NCI-H2227 (cell line): Measurements from ENCODE around the gene DNAJC3.
"Not testable (repeated sequence)": the region's sequence is repeated elsewhere in the genome, so short reads cannot be mapped to it uniquely, and the experiment has no call there.

Experiments
- DNase-seq: peaks from one replicate; lab custom pipeline; 2025; ENCODE audit not compliant: unreplicated experiment; lab: John Stamatoyannopoulos, UW

DNAJC3 gene

DNA sequence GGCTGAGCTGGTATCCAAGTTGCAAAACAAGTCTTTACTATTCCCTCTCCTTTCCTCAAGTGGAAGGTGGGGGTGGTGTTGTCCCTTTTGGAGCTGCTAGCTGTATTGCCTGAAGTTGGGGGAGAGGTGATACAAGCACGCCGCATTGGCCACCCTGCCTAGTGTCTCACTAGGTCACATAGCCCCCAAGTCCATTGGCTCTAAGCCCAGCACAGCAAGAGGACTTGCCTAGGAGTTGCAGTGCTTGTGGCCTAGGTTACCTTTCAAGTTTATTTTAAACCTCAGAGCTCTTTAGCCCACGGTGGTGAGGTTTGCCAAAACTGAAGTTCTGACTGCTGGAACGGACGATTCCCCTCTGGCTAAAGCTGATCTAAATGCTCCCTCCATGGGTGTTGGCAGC lies 5.3 kb upstream of the DNAJC3 start:
- DNase-seq, result no peak

DNA sequence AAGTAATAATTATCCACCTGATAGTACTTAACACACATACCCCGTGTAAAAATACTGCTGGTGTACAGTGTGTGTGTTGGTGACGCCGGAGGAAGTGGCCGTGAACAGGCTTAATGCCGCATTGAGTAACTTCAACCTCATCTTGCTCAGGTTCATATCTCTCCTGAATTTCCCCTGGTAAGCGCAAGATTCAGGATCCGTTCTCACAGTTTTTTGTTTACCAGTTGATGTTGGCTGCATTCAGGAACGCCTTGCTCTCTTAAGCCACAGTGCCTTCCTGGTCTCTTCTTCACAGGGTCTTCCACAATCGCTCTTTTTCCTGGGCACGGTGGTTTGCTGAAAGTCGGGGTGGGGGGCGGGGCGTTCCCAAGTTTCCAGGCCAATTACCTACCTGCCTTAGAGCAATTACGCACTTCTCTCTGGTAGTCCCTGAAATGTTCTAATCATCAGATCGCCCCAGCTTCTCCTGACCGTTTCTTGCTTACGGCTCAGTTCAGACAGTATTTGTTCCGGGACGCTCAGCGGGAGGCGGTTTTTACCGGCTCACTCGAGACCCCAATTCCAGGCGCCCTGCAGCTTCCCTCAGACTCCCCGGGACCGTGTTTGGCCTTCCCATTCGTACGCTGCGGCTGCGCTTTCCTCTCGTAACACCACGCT lies 706 bp upstream of the DNAJC3 start:
- peak; percentile 37 for DNase-seq

- DNase-seq, result no peak
Measured at GRCh38 chr13:95677564-95678266, 776 bp downstream of the DNAJC3 start.

- DNase-seq, result no peak
Measured at GRCh38 chr13:95678967-95679366, 2.0 kb downstream of the DNAJC3 start.

- no peak for DNase-seq
Measured at GRCh38 chr13:95679722-95680121, 2.8 kb downstream of the DNAJC3 start.

DNA sequence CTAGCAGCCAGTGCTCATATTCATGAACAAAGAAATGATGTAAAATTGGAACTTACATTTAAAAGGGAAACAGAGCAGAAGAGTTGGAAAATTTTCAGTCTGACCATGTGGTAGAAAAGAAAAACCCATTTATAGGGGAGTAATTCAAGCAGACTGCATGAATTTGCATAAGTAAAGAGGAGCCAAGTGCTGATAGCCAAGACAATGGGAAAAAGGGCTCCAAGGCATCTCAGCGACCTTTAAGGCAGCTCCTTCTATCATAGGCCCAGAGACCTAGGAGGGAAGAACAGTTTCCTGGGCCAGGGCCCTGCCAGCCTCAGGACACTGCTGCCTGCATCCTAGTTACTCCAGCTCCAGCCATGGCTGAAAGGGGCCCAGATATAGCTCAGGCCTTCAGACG lies 7.5 kb downstream of the DNAJC3 start:
- DNase-seq, result no peak

- not testable (repeated sequence) for DNase-seq
Measured at GRCh38 chr13:95684960-95685359, 8.0 kb downstream of the DNAJC3 start.

GRCh38 chr13:95689582-95689926 lies 12.6 kb downstream of the DNAJC3 start:
- DNase-seq, result no peak

- DNase-seq, result not testable (repeated sequence)
Measured at GRCh38 chr13:95690986-95691385, 14.0 kb downstream of the DNAJC3 start.

DNA sequence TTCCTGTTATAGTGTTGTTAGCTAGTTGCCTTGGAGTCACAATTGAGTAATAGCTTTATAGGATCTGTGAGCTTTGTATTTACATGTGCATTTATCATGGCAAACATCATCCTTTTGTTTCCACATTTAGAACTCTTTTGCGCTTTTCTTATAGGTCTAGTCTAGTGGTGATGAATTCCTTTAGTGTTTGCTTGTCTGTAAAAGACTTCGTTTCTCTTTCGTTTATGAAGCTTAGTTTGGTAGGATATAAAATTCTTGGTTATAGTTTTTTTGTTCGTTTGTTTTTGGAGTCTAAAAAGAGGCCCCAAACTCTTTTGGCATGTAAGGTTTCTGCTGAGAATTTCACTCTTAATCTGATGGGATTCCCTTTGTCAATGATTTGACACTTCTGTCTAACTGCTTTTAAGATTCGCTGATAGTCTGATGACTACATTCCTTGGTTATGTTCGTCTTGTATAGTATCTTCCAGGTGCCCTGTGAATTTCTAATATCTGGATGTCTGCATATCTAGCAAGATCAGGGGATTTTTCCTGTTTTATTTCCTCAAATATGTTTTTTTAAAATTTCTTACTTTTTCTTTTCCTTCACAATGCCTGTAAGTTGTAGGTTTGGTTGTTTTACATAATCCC lies 20.2 kb downstream of the DNAJC3 start:
- no peak for DNase-seq

DNA sequence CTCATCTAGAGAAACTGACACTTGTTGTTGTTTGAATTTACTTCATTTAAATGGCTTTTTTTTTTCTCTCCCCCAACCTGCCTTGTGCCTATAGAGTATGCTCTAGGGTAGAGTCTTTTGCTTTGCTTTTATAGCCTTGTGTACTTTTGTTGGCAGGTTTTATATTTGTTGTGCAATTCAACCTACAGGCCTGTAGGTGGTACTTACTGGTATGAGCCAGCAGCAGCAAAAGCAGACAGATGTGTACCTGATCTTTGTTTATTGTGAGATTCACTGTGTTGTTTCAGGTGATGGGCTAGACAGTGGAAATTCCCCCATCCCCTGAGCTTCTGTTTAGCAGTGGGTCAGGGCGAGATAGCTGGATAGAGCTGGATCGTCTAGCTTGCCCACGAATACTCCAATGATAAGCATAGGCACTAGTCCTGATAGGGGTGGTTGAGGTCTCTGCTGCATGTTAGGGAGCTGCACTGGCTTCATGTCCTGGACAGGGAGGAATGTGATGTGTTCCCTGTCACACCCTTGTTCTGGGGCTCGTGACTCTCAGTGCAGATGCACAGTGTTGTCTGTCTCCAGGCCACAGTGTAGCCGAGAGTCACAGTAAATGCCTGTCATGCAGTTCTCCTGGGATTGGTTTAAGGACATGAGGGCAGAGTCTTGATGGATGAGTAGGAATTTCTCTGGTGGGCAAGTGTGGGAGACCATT lies 21.3 kb downstream of the DNAJC3 start:
- DNase-seq, result no peak

- DNase-seq, result no peak
Measured at GRCh38 chr13:95703576-95703975, 26.6 kb downstream of the DNAJC3 start.

- DNase-seq, result peak; percentile 7
Measured at GRCh38 chr13:95704510-95704909, 27.6 kb downstream of the DNAJC3 start.

GRCh38 chr13:95706356-95706755 lies 29.4 kb downstream of the DNAJC3 start:
- DNase-seq, result no peak

- no peak for DNase-seq
Measured at GRCh38 chr13:95707035-95707434, 30.1 kb downstream of the DNAJC3 start.

DNA sequence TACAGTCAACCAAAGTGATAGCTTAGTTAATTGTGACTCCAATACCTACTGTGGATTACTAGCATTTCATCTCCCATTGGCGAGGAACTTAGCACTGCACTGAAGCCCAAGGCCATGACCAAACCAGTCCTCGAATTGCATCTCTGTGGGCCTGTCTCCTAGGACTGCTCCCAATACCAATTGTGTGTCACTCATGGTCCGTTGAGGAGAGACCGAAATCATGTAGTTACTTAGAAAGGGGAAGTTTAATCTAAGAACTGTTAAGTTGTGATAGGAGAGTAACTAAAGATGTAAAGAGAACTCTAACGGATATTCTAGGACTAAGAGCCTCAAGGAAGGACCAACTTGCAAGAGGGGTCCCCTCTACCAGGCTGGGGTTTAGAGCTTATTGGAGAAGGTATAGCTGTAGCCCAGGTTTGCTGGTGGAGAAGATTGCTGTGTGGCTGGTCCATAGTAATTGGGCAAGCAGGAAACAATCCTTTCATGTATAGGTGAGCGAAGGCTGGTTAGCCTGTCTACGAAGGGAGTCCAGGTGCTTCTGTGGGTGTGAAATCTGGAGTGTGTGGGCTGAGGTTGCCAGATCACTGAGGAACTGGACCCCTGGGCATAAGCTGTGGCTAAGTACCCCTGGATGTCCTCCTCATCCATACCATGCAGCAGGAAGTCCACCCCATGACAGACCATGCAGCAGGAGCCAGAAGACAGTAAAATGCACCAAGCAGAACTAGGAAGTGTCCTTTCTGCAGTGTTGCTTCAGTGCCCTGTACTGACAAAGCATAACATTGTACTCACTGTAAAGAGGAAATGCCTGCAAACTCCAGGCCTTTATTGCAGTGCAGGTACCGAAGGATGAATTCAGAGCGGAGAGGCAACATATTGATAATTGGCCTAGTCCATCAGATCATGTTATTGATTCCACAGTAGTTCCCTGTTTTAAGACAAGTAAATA lies 30.8 kb downstream of the DNAJC3 start:
- no peak for DNase-seq

DNA sequence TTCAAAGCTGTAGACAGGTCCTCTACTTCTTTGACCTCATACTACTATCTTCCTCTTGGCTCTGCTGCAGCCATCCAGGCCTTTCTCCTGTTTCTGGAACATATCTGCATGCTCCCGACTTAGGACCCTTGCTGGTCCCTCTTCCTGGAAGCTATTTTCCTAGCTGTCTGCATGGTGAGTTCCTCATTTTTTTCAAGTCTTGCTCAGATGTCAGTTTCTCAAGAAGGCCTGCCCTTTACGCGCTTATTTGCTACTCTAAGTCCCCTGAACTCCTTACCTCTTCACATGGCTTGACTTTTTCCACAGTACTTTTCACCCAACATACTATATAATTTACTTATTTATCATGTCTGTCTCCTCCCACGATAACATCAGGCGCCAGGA lies 31.4 kb downstream of the DNAJC3 start:
- DNase-seq, result no peak

DNA sequence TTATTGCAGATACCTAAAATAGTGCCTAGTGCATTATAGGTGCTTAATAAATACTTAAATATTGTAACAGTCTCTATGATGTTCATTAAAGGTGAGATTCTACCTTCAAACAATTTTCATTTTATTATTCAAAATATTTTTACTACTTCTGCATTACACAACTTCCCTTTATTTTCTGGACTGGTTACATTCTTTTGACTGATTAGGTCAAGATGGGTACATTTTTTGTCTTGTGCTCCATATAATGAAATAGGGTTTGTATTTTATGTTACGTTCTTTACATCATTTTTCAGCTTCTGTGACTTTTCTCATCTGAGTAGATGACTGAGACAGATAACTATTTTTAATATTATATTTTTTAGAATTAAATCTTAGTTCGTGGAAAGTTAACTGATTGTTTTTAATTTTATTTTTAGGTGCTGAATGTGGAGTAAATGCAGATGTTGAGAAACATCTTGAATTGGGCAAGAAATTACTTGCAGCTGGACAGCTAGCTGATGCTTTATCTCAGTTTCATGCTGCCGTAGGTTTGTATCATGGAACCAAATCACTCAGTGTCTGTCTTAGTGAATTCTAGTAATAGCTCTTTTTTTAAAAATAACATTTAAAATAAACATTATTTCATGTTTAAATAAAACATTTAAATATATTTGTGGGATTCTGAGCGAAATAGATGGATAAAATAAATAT lies 32.0 kb downstream of the DNAJC3 start:
- no peak for DNase-seq

DNA sequence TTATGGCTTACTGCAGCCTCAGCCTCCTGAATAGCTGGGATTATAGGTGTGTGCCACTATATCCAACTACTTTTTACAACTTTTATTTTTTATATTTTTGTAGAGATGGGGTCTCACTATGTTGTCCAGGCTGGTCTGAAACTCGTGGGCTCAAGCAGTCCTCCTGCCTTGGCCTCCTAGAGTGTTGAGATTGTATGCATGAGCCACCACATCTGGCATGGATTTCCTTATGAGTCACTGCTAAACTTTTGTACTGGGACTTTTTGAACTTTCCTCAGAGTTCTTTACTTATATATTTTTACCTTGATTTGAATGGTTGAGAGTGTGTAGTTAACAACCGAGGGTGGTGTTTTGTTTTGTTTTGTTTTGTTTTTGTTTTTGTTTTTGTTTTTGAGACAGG lies 33.4 kb downstream of the DNAJC3 start:
- DNase-seq, result no peak

DNA sequence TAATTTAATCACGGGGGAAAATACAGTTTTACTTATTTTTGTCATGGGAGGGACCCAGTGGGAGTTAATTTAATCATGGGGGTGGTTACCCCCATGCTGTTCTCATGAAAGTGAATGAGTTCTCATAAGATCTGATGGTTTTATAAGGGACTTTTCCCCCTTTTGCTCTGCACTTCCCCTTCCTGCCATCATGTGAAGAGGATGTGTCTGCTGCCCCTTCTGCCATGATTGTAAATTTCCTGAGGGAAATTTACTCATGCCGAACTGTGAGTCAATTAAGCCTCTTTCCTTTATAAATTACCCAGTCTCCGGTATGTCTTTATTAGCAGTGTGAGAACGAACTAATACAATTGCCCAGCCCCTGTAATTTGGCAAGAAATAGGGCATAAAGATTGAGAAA lies 35.9 kb downstream of the DNAJC3 start:
- DNase-seq, result not testable (repeated sequence)
